ENCODE measurements around the gene TNIK. TPM values are rescaled to one million over a fixed set of nuclear protein-coding genes. Genes with fewer than 3 reads are reported as not detected.

The TNIK gene
- total RNA-seq, 2 donors from 2014 or later: 28.6 to 43.8 TPM

DNA sequence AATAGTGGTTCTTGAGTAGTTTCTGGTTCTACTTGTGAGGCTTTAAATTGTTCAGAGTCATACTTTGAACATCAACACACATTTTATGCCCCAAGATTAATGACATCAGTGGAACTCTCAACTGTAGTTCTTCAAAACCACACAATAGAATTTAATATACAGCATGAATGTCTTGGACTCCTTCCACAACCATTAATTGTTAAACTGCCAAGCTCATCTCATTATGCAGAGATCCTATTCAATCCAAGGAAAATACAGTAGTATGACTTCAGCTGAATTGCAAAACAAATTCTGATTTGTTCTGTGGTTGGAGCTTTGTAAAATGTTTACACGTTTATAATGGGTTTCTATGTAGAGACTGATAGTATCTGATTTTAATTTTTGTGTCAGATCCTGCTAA is 234.5 kb downstream of the TNIK start:
- H3K27me3 Mint-ChIP-seq: no peaks in the 10 kb centered on the region
- H3K9me3 Mint-ChIP-seq: no peaks in the 10 kb centered on the region
- H3K36me3 Mint-ChIP-seq (ENCODE audit: low read depth): peaks cover 37% of the 10 kb centered on the region
- no peak for ATAC-seq (replicated peaks)
- H3K27ac Mint-ChIP-seq: peak overlapping the region; percentile 20
- peak overlapping the region; percentile 3 for H3K4me3 Mint-ChIP-seq
- peaks cover 30% of the 10 kb centered on the region for H3K4me1 Mint-ChIP-seq

DNA sequence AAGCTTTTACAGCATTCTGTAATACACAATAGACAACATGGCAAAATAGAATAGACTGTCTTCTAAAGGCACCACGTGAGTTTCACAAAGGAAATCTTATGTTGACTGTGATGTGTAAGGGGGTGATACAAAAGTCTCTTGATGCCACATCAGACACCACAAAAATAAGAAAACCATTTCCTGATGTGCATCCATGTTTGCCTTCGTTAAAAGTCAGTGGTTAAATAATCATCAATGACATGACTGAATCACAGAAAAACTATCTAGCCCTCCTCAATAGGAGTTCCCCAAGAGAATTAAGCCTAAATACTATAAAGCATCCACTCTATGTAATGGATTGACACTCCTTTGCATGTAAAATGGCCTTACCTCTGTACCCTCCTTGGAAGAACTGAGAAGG is 235.0 kb downstream of the TNIK start:
- peak; percentile 82 for ATAC-seq (replicated peaks)
- Mint-ChIP-seq H3K36me3 (ENCODE audit: low read depth) (peaks cover 37% of the 10 kb centered on the region), H3K4me3 (peak overlapping the region; percentile 3), H3K4me1 (peaks cover 25% of the 10 kb centered on the region), H3K27me3 (no peaks in the 10 kb centered on the region), H3K27ac (peak overlapping the region; percentile 20), H3K9me3 (no peaks in the 10 kb centered on the region)

DNA sequence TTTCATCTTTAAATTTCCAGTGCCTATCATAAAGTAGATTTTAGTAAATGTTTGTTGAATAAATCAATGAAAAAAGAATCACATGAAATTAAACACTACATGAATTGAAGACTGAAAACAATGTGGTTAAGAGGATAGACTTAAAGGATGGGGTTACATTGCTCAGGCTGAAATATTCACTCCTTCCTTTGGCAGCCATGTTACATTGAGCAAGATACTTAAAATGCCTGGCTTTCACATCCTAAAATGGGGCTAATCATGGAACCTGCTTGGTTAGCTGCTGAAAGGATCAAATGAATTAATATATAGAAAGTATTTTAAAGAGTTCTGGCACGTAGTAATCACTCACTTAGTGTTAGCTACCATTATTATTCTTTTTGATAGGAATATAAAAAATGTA is 236.8 kb downstream of the TNIK start:
- Mint-ChIP-seq H3K36me3 (ENCODE audit: low read depth) (peaks cover 29% of the 10 kb centered on the region), H3K9me3 (no peaks in the 10 kb centered on the region), H3K27ac (no peak overlapping the region), H3K4me3 (no peak overlapping the region), H3K4me1 (peaks cover 16% of the 10 kb centered on the region), H3K27me3 (no peaks in the 10 kb centered on the region)
- no peak for ATAC-seq (replicated peaks)

DNA sequence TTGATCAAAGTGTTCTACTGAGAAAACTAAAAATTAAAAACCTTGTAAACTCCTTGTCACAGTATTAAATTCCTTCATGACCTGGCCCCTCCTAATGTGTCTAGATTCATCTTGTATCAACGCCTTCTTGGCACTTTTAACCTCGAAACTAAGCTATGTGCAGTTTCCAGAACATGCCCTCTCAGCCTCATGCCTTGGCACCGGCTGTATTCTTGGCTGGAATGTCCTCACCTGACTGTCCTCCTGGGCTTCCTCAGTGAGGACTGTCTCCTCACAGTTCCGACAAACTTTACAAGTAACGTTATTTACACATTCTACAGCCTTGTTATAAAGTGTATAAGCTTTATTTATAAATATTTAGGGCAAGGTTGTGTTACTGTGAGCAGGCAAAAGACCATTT is 237.2 kb downstream of the TNIK start:
- peaks cover 25% of the 10 kb centered on the region for H3K36me3 Mint-ChIP-seq (ENCODE audit: low read depth)
- no peaks in the 10 kb centered on the region for H3K9me3 Mint-ChIP-seq
- peaks cover 16% of the 10 kb centered on the region for H3K4me1 Mint-ChIP-seq
- H3K4me3 Mint-ChIP-seq: no peak overlapping the region
- H3K27me3 Mint-ChIP-seq: no peaks in the 10 kb centered on the region
- H3K27ac Mint-ChIP-seq: no peak overlapping the region
- no peak for ATAC-seq (replicated peaks)

DNA sequence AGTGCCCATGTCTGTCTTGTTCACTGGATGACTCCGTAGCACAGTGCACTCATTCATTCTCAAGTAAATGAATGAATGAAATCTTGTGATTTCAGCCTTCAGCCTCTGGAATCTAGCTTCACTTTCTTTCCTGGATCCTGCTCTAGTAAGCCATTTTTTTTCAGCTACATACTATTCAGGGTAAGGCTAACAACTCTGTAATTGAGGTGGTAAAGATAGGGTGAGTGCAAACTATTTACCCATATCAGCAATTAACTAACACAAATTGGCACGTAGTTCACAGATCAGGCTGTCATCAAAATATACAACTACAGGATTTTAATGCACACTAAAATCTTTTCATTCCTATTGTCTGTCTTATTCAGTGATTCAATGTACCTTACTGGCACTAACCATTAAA is 238.6 kb downstream of the TNIK start:
- H3K36me3 Mint-ChIP-seq (ENCODE audit: low read depth): peaks cover 12% of the 10 kb centered on the region
- H3K27ac Mint-ChIP-seq: no peak overlapping the region
- H3K4me3 Mint-ChIP-seq: no peak overlapping the region
- no peak for ATAC-seq (replicated peaks)
- peaks cover 21% of the 10 kb centered on the region for H3K4me1 Mint-ChIP-seq
- H3K9me3 Mint-ChIP-seq: no peaks in the 10 kb centered on the region
- H3K27me3 Mint-ChIP-seq: no peaks in the 10 kb centered on the region

DNA sequence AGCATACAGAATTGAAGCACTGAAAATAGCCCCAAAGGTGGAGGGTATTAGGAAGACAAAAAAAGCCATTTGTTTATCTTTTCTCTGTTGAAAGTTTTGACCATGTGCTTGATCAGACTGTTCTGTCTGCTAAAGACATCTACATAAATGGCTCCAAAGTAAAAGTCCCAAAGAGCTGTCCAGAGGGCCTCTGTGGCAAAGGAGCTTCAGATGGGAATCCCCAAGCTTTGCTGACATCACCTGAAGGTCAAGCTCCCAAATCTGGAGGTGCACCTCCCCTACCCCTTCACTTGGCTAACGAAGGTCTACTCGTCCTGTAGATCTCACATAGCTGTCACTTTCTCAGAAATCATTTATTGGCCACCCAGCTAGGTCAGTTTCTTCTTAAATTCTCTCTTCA is 239.1 kb downstream of the TNIK start:
- Mint-ChIP-seq H3K27me3 (no peaks in the 10 kb centered on the region), H3K4me1 (peaks cover 21% of the 10 kb centered on the region)

DNA sequence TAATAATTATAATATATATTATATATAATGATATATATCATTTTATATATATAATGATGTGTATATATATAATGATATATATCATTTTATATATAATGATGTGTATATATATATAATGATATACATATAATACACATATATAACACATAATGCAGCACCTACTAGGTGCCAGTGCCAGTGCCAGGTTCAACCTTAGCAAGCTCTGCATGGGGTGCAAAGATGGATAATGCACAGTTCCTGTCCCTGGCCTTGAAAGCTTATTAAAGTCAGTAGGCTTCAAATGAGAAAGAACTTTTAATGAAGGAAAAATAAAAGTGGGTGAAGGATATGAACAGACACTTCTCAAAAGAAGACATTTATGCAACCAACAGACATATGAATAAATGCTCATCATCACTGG is 240.9 kb downstream of the TNIK start:
- no peaks in the 10 kb centered on the region for H3K27me3 Mint-ChIP-seq
- H3K9me3 Mint-ChIP-seq: no peaks in the 10 kb centered on the region
- ATAC-seq (replicated peaks): no peak
- H3K4me3 Mint-ChIP-seq: no peak overlapping the region
- no peaks in the 10 kb centered on the region for H3K36me3 Mint-ChIP-seq (ENCODE audit: low read depth)
- no peak overlapping the region for H3K27ac Mint-ChIP-seq
- peaks cover 17% of the 10 kb centered on the region for H3K4me1 Mint-ChIP-seq

More for the DNA sequence above, 239.1 kb downstream of the TNIK start:
- Mint-ChIP-seq H3K27ac (no peak overlapping the region), H3K9me3 (no peaks in the 10 kb centered on the region), H3K4me3 (no peak overlapping the region), H3K36me3 (ENCODE audit: low read depth) (peaks cover 7% of the 10 kb centered on the region)
- ATAC-seq (replicated peaks): no peak

DNA sequence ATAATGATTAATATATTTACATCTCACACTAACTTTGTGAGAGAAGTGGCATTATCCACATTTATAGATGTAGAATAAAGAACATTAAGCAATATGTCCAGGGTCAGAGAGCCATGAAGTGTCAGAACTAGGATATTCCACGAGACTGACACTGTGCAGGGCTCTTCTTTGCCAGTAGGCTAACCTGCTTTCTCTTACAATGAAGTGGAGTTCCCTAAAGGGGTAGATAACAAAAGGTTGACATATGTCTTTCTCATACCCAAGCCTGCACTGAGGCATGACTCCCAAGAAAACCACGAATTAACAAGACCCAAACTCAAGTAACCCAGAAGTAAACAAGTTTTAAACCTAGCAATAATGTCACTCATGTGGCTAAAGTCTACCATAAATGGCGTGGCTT is 242.1 kb downstream of the TNIK start:
- H3K27ac Mint-ChIP-seq: no peak overlapping the region

DNA sequence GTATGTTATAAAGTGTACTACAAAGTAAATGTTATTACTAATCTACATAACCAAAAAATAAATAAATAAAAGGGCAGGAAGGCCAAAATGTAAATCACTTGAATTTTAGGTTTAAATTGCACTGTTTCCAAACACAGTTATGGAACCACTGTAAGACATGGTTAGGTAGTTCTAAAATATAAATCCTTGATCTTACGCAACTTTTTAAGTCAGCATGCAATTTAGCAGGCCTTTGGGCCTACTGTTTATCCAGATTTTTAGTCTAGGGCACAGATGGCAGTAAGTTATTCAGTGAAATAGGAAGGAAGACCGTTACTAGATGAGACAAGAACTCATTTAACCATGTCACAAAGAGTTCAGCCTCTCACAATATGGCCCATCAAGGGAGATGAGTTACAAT is 246.3 kb downstream of the TNIK start:
- ATAC-seq (replicated peaks): no peak
- H3K27ac Mint-ChIP-seq: no peak overlapping the region
- peaks cover 9% of the 10 kb centered on the region for H3K4me1 Mint-ChIP-seq
- H3K4me3 Mint-ChIP-seq: no peak overlapping the region
- H3K27me3 Mint-ChIP-seq: no peaks in the 10 kb centered on the region
- no peaks in the 10 kb centered on the region for H3K9me3 Mint-ChIP-seq
- peaks cover 22% of the 10 kb centered on the region for H3K36me3 Mint-ChIP-seq (ENCODE audit: low read depth)

More for the DNA sequence above, 242.1 kb downstream of the TNIK start:
- ATAC-seq (replicated peaks): peak; percentile 18
- H3K27me3 Mint-ChIP-seq: no peaks in the 10 kb centered on the region
- no peak overlapping the region for H3K4me3 Mint-ChIP-seq
- H3K36me3 Mint-ChIP-seq (ENCODE audit: low read depth): no peaks in the 10 kb centered on the region
- no peaks in the 10 kb centered on the region for H3K9me3 Mint-ChIP-seq
- peaks cover 17% of the 10 kb centered on the region for H3K4me1 Mint-ChIP-seq

DNA sequence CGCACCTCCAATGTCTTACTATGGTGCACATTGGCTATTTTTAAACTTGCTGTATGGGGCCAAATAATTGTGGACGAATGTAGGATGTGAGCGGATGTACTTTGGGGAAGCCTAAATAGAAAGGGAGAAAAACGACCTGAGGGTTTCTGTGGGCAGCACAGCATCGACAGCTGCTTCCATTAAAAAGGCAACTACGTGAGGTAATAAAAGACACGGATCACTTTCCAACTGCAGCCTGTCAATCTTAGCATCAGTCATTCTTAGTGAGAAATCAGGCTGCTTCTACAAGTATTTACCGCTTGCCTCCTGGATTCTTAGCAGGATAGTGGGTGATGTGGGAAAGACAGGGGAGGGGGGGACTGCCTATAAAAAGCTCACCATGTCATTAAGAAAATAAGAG is 247.0 kb downstream of the TNIK start:
- H3K27ac Mint-ChIP-seq: no peak overlapping the region
- no peaks in the 10 kb centered on the region for H3K27me3 Mint-ChIP-seq
- ATAC-seq (replicated peaks): no peak
- H3K4me1 Mint-ChIP-seq: peaks cover 9% of the 10 kb centered on the region
- H3K9me3 Mint-ChIP-seq: no peaks in the 10 kb centered on the region
- peaks cover 27% of the 10 kb centered on the region for H3K36me3 Mint-ChIP-seq (ENCODE audit: low read depth)
- no peak overlapping the region for H3K4me3 Mint-ChIP-seq

DNA sequence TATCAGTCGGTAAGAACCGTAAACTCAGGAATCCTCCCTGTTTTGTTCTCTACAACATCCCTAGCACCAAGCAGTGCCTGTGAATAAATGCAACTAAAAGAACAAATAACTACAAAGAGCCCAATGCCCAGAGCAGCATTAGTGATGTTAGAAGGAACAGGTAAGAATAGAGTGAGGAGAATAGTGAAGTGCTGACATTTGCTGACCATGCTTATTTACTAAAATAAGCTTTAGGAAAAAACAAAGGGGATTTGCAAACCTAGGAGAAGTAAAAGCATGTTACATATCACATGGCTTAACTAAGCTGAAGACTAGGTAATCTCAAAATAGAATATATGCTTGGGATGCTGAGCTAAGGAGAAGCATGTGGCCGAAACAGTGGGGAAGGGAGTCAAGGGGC is 247.6 kb downstream of the TNIK start:
- Mint-ChIP-seq H3K27ac (no peak overlapping the region), H3K36me3 (ENCODE audit: low read depth) (peaks cover 33% of the 10 kb centered on the region), H3K9me3 (no peaks in the 10 kb centered on the region), H3K4me3 (no peak overlapping the region), H3K27me3 (no peaks in the 10 kb centered on the region), H3K4me1 (peaks cover 7% of the 10 kb centered on the region)
- no peak for ATAC-seq (replicated peaks)

DNA sequence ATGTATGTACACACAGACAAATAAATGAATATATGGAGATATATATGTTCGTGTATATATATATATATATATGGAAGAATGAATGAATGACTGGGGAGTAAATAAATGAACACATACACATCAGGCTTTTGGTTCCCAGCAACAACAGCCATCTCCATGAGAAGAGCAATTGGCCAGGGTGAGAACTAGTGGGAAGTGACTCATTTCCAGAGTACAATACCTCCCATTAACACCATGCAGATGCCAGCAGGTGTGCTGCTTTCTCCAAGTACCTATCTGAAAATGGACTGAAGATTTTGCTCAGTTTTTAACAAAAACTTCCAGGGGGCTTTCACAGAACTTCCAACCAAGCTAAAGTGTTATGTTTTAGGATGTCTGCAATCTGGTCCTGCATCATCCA is 253.9 kb downstream of the TNIK start:
- Mint-ChIP-seq H3K4me3 (no peak overlapping the region), H3K27me3 (no peaks in the 10 kb centered on the region), H3K9me3 (no peaks in the 10 kb centered on the region), H3K36me3 (ENCODE audit: low read depth) (peaks cover 60% of the 10 kb centered on the region), H3K27ac (no peak overlapping the region), H3K4me1 (no peaks in the 10 kb centered on the region)
- ATAC-seq (replicated peaks): no peak

DNA sequence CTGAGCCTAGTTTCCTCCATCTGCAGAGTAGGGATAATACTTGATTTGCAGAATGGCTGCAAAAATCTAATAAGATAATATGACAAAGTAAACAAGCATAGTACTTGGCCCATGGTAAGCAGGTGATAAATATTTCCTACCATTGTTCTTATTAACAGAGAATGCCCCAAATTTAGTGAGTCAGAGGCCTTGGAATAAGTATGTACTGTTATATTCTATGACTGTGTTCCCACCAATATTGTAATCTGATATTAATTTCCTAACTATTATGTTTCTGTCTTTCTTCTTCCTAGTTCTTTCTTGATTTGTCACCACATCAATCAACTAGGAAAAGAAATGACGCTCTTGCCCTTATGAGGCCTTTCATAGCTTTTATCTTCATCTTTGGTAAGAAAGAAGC is 255.3 kb downstream of the TNIK start:
- no peaks in the 10 kb centered on the region for H3K27me3 Mint-ChIP-seq
- H3K4me3 Mint-ChIP-seq: no peak overlapping the region
- H3K36me3 Mint-ChIP-seq (ENCODE audit: low read depth): peaks cover 47% of the 10 kb centered on the region
- no peak for ATAC-seq (replicated peaks)
- no peaks in the 10 kb centered on the region for H3K4me1 Mint-ChIP-seq
- H3K9me3 Mint-ChIP-seq: no peaks in the 10 kb centered on the region
- H3K27ac Mint-ChIP-seq: no peak overlapping the region

DNA sequence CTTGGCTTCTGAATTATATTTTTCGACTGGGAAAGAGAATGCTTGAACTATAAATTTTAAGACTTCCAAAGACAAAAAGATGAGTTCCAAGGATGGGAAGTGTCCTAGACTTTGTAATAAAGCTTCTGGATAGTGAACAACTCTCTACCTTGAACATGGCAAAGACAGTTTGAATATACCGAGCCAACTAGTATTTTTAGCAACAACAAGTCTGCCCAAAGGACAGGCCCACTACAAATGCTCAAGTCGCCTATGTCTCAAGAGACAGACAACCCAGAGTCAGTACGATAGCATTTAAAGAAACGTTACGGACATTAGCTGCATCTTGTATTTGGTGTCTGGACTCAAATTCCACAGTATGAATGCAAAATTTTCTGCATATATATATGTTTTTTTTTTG is 258.4 kb downstream of the TNIK start:
- Mint-ChIP-seq H3K4me3 (no peak overlapping the region), H3K36me3 (ENCODE audit: low read depth) (peaks cover 23% of the 10 kb centered on the region), H3K4me1 (peaks cover 10% of the 10 kb centered on the region), H3K9me3 (no peaks in the 10 kb centered on the region), H3K27me3 (no peaks in the 10 kb centered on the region), H3K27ac (no peak overlapping the region)
- no peak for ATAC-seq (replicated peaks)

DNA sequence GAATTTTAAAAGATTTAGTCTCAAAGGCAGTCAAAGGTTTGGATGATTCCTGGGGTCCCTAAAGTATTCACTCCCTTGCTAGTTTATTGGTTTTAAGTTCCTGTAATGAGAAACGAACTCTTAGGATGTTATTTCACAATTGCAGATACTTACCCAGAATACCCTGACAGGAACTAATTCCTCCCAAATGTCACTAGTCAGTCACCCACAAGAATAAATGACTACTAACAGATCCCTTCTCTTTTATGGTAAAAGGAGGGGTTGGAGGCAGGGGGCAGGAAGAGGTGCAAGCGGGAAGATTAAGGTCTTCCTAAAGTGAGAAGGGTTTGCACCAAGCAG is 259.5 kb downstream of the TNIK start:
- Mint-ChIP-seq H3K36me3 (ENCODE audit: low read depth) (peaks cover 15% of the 10 kb centered on the region), H3K4me1 (peaks cover 10% of the 10 kb centered on the region)
- no peak for ATAC-seq (replicated peaks)

DNA sequence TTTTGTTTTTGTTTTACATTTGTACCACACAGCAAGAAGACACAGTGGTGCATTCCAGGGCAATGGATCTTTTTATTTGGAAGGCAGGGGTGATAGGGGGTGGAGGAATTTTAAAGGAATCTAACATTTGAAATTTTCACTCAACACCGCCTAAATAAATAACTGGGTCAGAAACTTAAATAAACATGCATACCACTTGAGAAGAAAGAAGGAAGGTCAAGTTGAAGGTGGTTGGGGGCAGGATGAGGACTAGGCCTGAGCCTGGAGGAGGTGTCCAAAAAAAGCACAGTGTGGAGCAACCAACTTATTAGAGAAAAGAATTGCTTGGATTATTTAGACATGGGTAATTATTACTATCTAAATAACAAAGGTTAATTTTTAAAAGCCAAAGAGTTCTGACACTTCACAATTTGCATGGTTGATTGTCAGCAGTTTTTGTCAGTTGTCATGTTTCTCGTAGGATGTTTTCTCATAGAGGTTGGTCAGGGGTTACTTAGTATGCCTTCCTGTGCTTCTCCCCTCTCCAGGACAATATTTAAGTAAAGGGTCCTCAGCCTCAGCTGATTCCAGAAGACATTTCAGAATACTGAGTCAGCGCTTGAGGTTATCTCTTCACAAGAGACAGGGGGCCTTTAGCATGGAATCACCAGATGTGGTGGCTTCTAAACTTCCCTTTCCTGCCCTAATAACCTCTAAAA is 260.0 kb downstream of the TNIK start:
- no peak for ATAC-seq (replicated peaks)
- no peaks in the 10 kb centered on the region for H3K27me3 Mint-ChIP-seq
- H3K36me3 Mint-ChIP-seq (ENCODE audit: low read depth): peaks cover 10% of the 10 kb centered on the region

More for the DNA sequence above, 259.5 kb downstream of the TNIK start:
- Mint-ChIP-seq H3K27me3 (no peaks in the 10 kb centered on the region), H3K4me3 (no peak overlapping the region), H3K9me3 (no peaks in the 10 kb centered on the region), H3K27ac (no peak overlapping the region)

More for the DNA sequence above, 260.0 kb downstream of the TNIK start:
- H3K9me3 Mint-ChIP-seq: no peaks in the 10 kb centered on the region
- peaks cover 10% of the 10 kb centered on the region for H3K4me1 Mint-ChIP-seq
- no peak overlapping the region for H3K4me3 Mint-ChIP-seq
- H3K27ac Mint-ChIP-seq: no peak overlapping the region

All from activated T-helper 17 cell treated with anti-CD3 and anti-CD28 coated beads, Interleukin-2, amount 50 U/mL, for 72 hours (primary cell).